Epithelial cell of esophagus (primary cell): ENCODE data around the gene TDRKH.
A peak's percentile ranks its signal among the peaks of the same experiment; 100 is the strongest.
"Not testable (repeated sequence)": the region's sequence is repeated elsewhere in the genome, so short reads cannot be mapped to it uniquely, and the experiment has no call there.

ENCODE experiments used
- DNase-seq: peaks from one replicate; pipeline ENCODE4 v3.0.0; 2010; ENCODE audit warnings: low read depth
- H3K4me3 ChIP-seq: 2 replicates; pipeline ENCODE4 v1.5.1; 2011; ENCODE audit warnings: mild to moderate bottlenecking, low read length, control low read depth
- CTCF ChIP-seq: IDR thresholded peaks from 2 replicates; pipeline ENCODE4 v1.5.1; 2011; ENCODE audit warnings: low read depth, mild to moderate bottlenecking, low read length, control low read depth, inconsistent platforms; ENCODE audit not compliant: insufficient read depth; ENCODE audit errors: missing control alignments

TDRKH gene

GRCh38 chr1:151739590-151740355 lies 50.5 kb downstream of the TDRKH start:
- peak; percentile 87 for DNase-seq
- peak; percentile 39 for TF ChIP-seq CTCF
- no peak overlapping the region for H3K4me3 ChIP-seq

GRCh38 chr1:151737479-151737878 lies 52.8 kb downstream of the TDRKH start:
- no peak overlapping the region for H3K4me3 ChIP-seq
- no peak for DNase-seq
- TF ChIP-seq CTCF: no peak

DNA sequence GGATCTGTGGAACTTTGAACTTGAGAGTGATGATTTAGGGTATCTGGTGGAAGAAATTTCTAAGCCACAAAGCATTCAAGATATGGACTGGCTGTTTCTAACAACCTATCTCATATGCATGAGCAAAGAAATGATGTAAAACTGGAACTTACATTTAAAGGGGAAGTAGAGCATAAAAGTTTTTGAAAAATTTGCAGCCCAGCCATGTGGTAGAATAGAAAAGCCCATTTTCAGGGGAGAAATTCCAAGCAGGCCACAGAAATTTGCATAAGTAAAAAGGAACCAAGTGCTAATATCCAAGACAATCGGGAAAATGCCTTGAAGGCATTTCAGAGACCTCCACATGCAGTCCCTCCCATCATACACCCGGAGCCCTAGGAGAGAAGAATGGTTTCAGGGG lies 53.3 kb downstream of the TDRKH start:
- DNase-seq: no peak
- H3K4me3 ChIP-seq: no peak overlapping the region
- TF ChIP-seq CTCF: no peak

DNA sequence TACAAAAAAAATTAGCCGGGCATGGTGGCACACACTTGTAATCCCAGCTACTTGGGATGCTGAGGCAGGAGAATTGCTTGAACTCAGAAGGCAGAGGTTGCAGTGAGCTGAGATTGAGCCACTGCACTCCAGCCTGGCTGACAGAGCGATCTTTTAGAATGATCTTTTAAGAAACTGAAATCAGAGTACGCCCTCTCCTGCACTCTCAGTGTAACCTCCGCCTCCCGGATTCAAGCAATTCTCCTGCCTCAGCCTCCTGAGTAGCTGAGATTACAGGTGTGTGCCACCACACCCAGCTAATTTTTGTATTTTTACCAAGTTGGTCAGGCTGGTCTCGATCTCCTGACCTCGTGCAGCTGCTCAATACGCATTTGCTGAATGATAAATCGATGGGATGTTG lies 56.3 kb downstream of the TDRKH start:
- DNase-seq, H3K4me3 ChIP-seq: not testable (repeated sequence)

GRCh38 chr1:151733126-151733525 lies 57.2 kb downstream of the TDRKH start:
- TF ChIP-seq CTCF: no peak
- DNase-seq: no peak
- H3K4me3 ChIP-seq: no peak overlapping the region

DNA sequence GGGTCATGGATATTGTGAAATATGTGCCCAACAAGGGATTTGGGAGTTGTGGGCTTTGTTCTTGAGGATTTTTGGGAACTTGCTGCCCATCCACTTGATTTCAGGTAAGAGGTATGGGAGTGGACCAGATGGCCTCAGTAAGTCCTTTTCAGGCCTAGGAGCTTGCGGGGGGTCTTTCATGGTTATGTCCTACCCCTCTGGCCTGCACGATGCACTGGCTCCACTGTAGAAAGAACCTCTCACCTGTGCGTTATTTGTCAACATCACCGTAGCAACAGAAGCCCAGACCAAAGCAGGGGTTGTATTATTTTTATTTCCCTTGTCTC lies 60.4 kb downstream of the TDRKH start:
- DNase-seq: no peak
- TF ChIP-seq CTCF: no peak
- H3K4me3 ChIP-seq: no peak overlapping the region

- TF ChIP-seq CTCF: no peak
- DNase-seq: no peak
- no peak overlapping the region for H3K4me3 ChIP-seq
Measured at GRCh38 chr1:151729157-151729965, 60.9 kb downstream of the TDRKH start.
